HG03460 (cell line): ENCODE results near the gene GABRG3.

Experiments used
- ATAC-seq: cut with Tn5 transposase; IDR thresholded peaks from one replicate; pipeline ENCODE4 v1.9.1; 2021; ENCODE audit not compliant: unreplicated experiment

Gene GABRG3

DNA sequence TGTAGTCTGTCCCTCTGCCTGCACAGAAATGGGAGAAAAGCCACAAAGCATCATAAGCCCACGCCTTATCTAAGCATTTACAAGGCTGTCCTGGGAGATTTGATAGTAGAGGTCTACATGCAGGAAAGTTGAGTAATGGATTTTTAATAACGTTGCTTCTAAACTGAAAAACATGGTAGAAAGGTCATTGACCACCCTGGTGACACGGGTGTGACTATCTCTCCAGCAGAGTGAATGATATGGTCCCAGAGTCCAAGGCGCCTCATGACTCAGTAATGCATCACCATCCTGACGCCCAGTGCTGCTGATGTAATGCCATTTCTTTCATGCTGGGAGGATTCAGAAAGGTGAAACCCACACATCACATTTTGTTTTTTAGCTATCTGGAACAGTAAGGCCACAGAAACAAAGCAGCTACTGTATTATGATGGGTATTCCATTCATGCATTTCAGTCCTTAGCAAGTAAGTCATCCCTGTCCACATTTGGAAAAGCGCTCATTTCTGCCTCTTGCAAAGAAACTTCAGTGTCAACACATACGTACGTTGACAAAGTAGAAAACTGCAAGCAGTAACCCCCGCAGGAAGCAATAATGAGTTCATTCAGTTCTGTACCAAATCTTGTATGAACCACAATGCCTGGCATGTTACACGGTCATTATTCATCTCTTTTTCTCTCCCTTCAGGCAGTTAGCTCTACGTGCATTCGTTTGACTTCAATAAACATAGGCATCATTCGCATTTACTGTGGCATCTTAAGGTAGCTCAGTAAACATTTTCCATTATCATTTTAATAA, 483.5 kb downstream of the GABRG3 start:
- no peak for ATAC-seq

GRCh38 chr15:27456807-27457206, 485.8 kb downstream of the GABRG3 start:
- ATAC-seq, result no peak

- no peak for ATAC-seq
Measured at GRCh38 chr15:27457766-27458165, 486.8 kb downstream of the GABRG3 start.

DNA sequence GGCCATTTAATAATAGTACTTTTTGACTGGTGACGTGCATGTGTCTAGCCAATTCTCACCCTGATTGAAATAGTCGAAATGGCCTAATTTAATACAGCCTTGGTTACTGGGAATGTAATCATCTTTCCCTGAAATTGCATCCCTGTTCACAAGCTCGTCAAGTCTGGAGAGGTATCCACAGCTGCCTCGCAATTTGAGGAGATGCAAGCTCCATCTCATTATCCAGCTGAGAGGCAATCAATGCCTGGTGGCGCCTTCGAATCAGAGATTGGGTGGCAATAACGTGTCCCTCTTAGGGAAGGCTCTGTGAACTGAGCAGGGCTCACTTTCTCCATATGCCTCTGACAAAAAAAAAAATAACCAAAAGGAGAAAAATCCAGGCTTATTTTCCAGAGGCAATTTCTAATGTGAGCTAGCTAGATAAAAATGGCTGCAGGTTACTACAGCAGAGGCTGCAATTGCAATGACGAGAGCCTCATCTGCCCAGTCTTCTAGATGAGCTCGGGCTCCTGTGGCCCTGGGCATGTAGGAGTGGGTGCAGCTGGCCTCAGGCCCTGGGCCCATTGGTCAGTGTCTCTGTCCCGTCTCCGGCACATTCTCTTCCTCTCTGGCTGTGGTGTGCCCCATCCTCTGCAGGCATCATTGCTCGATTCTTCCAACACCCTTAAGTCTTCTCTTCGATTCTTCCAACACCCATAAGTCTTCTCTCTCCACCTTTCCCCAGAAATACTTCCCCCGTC, 487.5 kb downstream of the GABRG3 start:
- ATAC-seq, result no peak

- no peak for ATAC-seq
Measured at GRCh38 chr15:27459836-27460235, 488.9 kb downstream of the GABRG3 start.

DNA sequence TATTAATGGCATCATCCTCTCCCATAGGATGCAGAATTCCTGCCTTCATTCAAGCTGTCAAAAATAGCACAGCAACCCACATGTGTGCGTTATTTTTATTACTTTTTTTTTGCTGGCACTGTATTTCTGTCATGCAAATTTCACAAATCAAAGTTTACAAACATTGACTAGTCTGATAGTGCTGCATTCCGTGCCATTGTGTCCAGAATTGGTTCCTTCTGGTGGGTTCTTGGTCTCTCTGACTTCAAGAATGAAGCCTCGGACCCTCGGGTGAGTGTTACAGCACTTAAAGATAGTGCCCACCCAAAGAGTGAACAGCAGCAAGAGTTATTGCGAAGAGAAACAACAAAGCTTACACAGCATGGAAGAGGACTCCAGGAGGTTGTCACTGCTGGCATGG, 490.2 kb downstream of the GABRG3 start:
- no peak for ATAC-seq

GRCh38 chr15:27463525-27464088, 492.6 kb downstream of the GABRG3 start:
- no peak for ATAC-seq

GRCh38 chr15:27464941-27465612, 494.1 kb downstream of the GABRG3 start:
- ATAC-seq, result no peak

GRCh38 chr15:27466758-27467157, 495.8 kb downstream of the GABRG3 start:
- ATAC-seq, result no peak

DNA sequence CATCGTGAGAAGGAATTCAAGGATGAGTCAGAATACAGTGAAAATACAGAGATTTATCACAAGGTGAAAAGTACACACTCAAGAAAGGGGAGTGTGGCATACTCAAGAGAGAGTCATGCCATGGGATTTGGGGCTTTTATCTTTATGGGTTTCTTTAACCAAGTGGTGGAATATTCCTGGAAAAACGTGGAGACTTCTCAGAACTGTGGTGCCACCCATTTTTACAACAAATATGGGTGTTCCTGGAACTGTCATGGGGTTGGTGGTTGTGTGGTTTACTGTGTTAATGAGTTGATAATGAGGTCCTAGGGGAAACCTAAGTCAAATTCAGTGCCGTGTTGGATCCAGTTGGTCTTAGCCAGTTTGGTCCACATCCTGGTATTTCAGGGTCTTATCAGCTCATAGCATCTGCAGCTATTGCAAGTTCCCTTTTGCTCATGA, 497.2 kb downstream of the GABRG3 start:
- ATAC-seq, result no peak

DNA sequence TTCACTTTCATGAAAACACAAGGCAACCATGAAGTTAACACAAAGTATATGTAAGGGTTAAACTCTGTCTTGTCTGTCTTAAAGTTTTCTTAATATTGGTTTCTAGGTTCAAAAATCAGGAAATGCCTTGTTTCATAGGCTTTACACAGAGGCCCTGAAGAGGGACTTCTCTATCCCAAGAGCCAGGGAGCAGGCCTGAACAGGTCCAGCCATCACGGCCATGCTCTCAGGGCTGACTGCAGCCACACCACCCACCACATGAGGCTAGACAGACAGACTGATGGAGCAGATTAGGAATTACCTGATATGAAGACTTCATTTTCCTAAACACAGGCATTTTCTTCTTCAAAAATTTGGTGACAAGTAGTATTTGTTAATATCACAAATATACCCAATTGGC, 502.9 kb downstream of the GABRG3 start:
- no peak for ATAC-seq

DNA sequence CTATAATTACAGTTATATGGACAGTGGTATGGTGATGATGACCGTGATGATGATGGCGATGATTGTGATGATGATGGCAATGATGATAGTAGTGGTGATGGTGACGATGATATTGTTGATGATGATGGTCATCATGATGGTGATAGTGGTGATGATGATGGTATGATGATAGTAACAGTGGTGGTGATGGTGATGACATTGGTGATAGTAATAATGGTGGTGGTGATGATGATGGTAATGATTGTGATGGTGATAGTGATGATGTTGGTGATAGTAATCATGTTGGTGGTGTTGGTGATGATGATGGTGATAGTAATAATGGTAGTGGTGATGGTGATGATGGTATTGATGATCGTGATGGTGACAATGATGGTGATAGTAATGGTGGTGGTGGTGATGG, 504.4 kb downstream of the GABRG3 start:
- ATAC-seq, result no peak

DNA sequence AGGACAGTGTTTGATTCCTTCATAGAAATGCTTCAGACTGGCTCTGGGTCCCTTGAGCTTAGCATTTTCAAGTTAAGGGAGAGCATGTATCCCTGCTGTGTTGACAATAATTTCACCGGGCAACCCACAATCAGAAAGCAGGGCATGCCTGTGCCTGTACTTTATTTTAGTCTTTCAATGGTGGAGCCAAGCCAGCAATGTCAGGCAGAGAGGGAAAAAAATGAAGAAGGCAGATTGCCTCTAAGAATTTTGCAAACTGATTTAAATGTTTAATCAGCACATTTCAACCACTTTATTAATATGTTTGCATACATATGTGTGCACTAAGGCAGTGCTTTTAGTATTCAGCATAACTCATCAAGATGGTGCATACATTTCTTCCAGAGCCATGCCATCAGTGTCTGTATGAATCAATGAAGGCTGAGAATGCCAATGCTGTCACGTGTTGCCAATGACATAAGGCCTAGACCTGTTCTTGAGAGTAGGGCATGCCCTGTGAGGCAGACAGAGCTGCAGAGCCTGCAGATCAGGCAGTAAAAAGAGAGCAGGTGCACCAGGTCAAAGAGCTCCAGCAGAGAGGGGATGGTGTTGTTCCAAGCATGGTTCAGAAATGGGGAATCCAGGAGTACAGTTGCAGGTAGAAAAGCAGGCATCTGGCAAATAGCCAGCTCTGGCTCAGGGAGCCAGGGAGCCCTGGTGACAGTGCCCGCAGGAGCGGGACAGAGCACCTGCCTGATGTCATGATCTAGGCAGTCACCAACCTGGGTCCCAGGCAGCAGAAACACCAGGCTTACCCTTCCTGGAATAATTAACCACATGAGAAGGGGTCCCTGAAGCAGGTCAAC, 508.5 kb downstream of the GABRG3 start:
- no peak for ATAC-seq

GRCh38 chr15:27480141-27480530, 509.2 kb downstream of the GABRG3 start:
- no peak for ATAC-seq

DNA sequence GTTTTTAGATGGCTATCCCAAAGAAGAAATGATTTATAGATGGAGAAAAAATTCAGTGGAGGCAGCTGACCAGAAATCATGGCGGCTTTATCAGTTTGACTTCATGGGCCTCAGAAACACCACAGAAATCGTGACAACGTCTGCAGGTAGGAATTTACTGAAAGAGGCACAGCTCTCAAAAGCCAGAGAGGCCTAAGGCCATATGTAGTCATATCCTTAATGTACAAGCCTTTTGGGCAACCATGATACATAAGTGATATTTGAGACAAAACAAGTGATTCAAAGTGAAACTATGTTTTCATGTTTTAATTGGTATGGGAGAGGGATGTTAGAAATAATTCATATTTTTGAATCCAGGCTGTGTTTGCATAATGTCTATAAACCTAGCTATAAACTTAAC, 509.7 kb downstream of the GABRG3 start:
- no peak for ATAC-seq

DNA sequence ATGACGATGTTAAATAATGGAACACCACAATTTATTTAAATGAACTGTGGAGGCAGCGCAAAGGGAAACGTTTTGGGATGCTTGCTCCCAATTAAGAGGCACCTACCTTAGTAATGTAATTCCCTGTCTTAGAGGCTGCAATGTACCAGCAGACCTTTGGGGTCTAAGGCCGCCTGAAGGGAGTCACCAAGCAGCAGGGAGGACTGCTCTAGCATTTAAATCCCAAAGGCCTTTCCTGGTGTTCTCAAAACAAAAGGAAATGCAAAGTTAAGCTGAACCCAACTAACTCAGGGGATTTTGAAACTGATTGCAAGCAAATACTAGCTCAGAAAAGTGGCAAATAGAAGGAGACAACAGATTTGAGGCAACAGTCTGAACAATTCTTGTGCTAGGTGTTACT, 510.8 kb downstream of the GABRG3 start:
- no peak for ATAC-seq

GRCh38 chr15:27482287-27482686, 511.3 kb downstream of the GABRG3 start:
- no peak for ATAC-seq

GRCh38 chr15:27483124-27483523, 512.1 kb downstream of the GABRG3 start:
- no peak for ATAC-seq

- ATAC-seq, result no peak
Measured at GRCh38 chr15:27485265-27485664, 514.3 kb downstream of the GABRG3 start.

- ATAC-seq, result no peak
Measured at GRCh38 chr15:27486051-27486450, 515.1 kb downstream of the GABRG3 start.
